CD4-positive, alpha-beta T cell treated with Interleukin-21 for 1 hour (primary cell): ENCODE results near the gene DYNC1LI1.

Experiments used
- DNase-seq: peaks from one replicate; pipeline ENCODE4 v3.0.0-alpha.2; 2020

DYNC1LI1 gene

DNA sequence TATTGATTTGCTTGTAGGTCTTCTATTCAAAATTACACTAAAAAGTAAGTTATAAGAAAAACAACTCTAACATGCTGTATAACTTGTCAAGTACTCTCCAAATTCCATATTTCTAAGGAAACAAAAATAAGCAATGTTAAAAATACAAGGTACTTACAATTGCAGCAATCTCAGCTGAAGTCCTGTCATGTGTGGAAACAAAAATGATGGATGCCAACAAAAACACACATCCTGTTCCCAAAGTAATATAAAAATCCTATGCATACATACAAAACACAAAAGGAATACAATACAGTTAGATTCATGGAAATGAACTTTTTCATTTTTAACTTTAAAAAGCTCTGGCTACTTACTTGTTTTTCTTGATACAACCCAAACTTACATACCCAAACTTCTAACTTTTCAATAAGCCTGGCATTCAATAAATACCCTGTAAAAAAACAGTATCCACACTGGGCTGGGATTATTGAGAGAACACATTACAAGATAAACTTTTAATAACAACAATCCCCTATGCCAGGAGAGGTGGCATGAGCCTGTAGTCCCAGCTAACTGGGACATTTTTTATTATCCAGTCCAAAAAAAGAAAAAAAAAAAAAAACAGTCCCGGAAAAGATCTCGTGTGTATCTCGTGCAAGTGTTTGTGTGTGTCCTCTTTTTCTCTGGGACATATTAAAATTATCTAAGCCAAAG lies 82.7 kb downstream of the DYNC1LI1 start:
- no peak for DNase-seq

- no peak for DNase-seq
These were observed 86.2 kb downstream of the DYNC1LI1 start for GRCh38 chr3:32484436-32484835.

GRCh38 chr3:32483772-32484171 lies 86.9 kb downstream of the DYNC1LI1 start:
- no peak for DNase-seq

GRCh38 chr3:32482693-32483092 lies 88.0 kb downstream of the DYNC1LI1 start:
- DNase-seq, result no peak

DNA sequence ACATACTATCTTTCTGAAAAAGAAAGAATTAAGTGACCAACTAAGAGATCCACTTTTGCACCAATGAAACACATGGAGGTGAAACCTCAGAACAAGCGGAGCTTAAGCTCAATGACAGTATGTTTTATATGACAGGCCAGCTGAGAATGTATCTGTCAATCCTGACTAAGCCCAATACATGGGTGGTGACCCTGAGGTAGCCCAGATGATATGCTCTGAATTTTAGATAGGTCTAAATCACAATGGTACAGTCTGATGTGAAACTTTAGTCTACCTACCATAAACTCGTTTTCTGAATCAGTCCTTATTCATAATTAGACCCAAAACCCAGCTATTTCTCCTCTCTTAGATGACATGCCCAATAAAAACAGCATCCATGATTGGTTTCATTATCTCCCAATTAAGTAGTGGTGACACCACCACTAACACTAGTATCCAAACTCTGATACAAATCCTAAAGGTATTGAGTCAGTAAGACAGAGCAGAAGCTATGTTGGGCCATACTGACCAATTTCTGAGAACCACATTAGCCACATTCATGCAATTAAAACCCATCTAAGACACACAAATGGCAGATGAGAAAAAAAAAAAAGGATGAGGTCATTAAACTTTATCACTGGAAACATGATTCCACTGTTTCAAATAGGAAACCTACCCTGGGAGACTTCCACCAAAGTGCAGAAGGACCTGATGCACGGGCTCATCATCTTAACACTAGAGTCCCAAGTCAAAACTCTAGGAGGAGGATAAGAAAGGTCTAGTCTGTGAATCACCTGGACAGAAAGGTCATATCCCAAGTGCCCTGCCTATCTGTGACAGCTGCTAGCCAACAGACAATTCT lies 88.6 kb downstream of the DYNC1LI1 start:
- DNase-seq, result no peak

DNA sequence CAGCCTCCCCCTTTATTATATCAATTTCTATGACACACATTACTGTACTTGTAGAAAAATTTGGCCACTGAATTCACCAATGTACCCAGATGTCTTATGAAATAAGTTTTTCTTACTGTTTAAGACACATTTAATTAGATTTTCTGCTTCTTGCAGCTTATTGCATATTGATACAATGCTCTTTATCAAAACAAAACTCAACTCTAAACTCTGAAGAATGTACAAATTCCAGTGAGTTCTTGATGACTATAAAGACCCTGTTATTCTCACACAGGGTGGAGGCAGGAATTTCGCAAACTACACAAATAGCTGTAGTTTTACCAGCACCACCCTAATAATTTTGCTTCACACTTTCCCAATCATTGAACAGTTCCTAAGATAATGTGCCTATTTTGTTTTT lies 90.1 kb downstream of the DYNC1LI1 start:
- no peak for DNase-seq
